GM21515 (cell line): Measurements from ENCODE around the gene TEX22.

Experiments
- ATAC-seq: cut with Tn5 transposase; IDR thresholded peaks from one replicate; pipeline ENCODE4 v1.9.1; 2021; ENCODE audit not compliant: unreplicated experiment

The TEX22 gene

DNA sequence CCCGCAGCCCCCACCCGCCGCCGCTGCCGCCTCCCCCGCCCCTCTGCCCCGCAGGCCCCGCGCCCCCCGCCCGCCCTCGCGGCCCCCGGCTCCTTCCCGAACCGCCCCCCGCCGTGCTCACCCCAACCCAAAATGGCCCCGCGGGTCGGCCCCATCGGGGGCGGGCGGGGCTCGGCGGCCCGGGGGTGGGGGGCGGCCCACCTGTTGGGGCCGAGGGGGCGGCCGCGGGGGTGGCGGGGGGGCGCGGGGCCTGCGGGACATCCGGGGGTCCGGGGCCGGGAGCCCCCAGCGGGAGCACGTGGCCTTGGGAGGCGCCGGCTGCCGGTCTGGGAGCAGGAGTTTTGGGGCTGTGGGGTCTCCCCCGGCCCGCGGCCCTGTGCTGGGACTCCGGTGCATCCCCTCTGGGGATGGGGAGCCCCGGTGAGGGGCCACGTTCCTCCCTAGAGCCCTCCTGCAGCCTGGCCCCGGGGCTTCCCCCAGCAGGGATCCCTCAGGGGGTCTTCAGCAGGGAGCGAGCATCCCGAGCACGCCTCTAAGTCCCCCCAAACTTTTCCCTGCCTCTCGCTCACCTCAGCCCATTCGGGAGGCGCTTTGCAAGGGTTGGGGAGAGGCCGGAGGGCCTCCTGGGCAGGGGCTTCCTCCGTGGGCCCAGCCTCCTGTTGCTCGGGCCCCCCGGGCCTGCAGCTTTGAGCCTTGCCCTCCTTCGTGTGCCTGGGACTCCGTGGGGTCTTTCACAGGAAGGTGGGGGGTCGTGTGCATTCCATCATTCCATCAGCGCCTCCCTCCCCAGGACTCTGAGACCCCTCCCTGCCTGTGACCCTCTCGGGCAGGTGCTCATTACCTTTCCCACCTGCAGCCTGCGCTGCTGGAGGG lies 22.0 kb downstream of the TEX22 start:
- no peak for ATAC-seq

GRCh38 chr14:105420974-105421674 lies 22.8 kb downstream of the TEX22 start:
- ATAC-seq: no peak

- no peak for ATAC-seq
These were observed 23.6 kb downstream of the TEX22 start for GRCh38 chr14:105421723-105422615.

- ATAC-seq: no peak
These were observed 24.6 kb downstream of the TEX22 start for GRCh38 chr14:105422695-105423487.

DNA sequence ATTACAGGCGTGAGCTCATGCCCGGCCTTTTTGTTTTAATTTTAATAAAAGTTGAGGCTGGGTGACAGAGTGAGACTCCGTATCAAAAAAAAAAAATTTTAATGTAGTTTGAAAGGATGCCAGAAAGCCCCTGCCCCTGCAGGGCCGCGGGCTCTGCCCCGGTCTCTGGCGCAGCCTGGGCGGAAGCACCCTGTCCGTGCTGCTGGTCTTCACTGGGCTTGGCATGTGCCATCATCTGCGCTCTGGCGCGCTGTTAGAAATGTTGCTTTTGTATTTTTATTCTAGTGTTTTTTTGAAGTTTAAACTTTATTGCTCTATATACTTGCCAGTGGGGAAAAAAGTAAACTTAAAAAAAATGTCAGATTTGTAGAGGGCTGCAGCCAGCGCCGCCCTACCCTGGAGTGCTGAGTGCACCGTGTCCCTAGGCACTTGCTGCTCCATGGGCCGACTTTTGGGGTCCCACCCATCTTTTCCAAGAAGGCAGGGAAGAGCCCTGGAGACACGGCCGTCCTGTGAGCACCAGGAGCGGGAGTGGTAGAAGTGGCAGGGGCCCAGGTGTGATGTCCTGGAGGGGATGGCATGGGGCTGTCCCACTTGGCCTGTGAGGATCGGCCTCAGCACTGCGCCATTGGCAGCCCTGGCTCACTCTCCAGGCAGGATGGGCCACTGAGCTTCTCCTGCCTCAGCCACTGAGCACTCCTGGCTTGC lies 25.3 kb downstream of the TEX22 start:
- ATAC-seq: no peak

GRCh38 chr14:105424861-105425260 lies 26.5 kb downstream of the TEX22 start:
- no peak for ATAC-seq

- no peak for ATAC-seq
These were observed 27.5 kb downstream of the TEX22 start for GRCh38 chr14:105425823-105426247.

DNA sequence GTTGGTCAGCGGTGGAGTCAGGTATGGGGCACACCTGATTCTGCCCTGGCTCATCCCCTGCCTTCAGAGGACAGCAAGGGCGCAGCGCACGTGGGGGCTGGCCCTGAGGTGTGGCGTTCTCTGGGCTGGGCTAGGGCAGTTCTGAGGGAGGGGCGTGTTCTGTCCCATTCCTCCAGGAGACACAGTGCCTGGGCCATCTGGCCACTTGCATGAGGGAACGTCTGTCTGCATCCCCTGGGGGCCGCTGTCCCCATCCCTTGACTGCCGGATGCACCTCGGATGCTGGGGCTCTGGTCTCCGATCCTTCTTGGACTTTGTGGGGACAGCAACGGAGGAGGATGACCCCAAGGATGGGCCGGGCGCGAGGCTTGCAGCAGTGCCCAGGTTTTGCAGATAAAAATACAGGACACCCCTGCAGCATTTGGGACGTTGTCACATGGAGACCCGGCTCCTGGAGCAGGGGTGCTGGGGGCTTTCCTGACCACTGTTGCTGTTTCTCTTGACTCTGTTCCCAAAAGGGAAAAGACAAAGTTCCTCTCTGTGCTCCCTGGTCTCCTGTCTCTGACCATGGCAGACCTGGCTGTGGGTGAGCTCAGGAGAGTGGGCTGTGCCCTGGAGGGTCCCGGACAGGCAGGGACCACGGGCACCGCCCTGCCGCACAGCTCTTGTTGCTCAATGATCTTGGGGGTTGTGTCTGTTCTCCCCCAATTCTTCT lies 28.2 kb downstream of the TEX22 start:
- ATAC-seq: no peak

DNA sequence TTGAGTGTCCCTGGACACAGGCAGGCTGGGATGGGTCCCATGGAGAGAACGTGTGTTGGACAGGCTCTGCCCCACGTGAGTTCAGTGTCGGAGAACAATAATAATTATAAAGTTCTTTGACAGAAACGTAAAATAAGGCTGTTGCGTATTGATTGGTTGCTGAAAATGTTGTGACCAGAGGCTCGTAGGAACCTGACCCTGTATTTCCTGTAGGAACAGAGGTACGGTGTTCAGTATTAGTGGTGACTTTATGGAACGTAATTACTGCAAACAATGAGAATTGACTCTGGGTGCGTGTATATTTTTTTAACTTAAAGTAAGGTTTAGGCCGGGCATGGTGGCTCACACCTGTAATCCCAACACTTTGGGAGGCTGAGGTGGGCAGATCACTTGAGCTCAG lies 29.1 kb downstream of the TEX22 start:
- no peak for ATAC-seq

- ATAC-seq: no peak
These were observed 29.7 kb downstream of the TEX22 start for GRCh38 chr14:105427936-105428485.

DNA sequence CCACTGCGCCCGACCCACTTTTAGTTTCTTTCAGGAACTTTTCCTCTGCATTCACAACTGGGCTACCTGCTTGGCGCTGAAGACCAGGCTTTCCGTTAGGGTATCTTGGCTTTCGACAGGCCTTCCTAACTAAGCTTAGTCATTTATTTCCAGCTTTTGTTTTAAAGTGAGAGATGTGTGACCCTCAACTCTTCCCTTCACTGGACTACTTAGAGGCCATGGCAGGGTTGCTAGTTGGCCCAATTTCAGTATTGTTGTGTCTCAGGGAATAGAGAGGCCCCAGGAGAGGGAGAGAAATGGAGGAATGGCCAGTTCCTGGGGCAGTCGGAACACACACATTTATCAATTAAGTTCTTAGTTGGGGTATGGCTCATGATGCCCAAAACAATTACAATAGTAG lies 31.7 kb downstream of the TEX22 start:
- ATAC-seq: no peak

DNA sequence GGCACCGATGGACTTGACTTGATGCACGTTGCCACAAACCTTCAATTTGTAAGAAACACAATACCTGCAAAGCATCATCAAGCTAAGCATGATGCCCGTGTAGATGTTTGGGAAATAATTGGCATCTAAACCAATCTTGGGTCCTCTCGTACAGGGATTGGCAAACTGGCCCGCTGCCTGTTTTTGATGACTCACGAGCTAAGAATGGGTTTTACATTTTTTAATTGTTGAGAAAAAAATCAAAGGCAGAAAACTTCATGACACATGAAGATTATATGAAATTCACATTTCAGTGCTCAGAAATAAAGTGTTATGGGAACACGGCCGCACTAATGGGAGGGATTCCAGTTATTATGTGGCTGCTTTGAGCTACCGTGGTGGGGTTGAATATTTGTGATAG lies 32.2 kb downstream of the TEX22 start:
- no peak for ATAC-seq

GRCh38 chr14:105431256-105431655 lies 32.9 kb downstream of the TEX22 start:
- ATAC-seq: no peak

DNA sequence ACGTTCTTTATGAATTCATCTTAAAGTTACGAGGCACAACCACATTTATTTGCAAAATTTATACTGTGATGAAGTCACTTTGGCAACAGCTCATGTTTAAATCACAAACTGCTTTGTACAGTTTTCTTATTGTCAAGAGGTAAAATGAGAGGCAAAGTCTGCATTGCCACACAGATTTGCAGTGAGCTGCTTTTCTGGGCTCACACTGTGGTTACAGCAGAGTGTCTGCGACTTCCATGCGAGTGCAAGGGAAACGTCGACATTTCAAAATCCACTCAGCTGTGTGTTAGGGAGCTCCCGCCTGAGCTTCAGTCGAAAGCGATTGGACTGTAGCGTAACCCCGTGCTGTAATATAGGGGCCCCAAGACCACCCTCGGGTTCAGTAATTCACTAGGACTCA lies 34.3 kb downstream of the TEX22 start:
- no peak for ATAC-seq

- ATAC-seq: no peak
These were observed 34.8 kb downstream of the TEX22 start for GRCh38 chr14:105433161-105433605.

DNA sequence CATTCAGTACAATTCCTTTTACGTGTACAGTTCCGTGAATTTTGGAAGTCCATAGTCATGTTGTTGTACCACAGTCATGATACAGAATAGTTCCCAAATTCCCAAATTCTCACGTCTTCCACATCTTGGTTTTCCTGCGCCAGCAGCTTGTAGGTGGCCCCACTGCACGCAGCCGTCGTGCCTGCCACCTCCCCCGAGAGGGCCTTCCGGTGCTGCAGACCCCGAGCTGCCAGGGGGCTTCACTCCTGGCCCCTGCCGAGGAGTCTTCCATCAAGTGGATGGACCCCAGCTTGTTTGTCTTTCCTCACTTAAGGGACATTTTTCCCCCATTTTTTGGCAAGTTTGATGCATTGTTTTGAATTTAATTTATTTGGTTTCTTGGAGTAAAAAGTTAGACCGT lies 38.1 kb downstream of the TEX22 start:
- ATAC-seq: no peak

GRCh38 chr14:105436891-105437722 lies 38.8 kb downstream of the TEX22 start:
- ATAC-seq: no peak
